DMS 273 treated with DMSO at 0.1 percent for 48 hours (cell line): ENCODE measurements around the gene KRTAP9-8.
"Not testable (repeated sequence)": the region's sequence is repeated elsewhere in the genome, so short reads cannot be mapped to it uniquely, and the experiment has no call there.

ENCODE experiments used
- DNase-seq: peaks from one replicate; lab custom pipeline; 2025; lab: John Stamatoyannopoulos, UW

Gene KRTAP9-8

DNA sequence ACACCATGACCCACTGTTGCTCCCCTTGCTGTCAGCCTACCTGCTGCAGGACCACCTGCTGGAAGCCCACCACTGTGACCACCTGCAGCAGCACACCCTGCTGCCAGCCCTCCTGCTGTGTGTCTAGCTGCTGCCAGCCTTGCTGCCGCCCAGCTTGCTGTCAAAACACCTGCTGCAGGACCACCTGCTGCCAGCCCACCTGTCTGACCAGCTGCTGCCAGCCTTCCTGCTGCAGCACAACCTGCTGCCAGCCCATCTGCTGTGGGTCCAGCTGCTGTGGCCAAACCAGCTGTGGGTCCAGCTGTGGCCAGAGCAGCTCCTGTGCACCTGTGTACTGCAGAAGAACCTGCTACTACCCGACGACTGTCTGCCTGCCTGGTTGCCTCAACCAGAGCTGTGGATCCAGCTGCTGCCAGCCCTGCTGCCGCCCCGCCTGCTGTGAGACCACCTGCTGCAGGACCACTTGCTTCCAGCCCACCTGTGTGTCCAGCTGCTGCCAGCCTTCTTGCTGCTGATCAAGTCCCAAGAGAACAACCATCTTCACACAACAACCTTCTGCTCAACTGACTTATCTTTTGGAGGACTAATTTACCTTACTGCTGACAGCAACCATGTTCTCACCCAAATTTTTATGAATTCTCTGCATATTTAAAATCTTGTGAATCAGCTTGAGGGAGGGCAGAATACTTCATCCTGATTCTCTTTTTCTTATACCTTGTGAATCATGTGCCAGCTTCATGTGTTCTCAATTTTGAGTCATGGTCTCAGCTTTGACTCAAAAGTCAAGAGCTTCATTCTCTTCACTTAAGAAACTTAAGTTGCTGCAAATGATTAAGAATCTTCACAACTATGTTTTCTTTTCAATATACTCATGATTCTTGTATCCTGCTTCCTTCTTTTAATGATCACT, 17.8 kb downstream of the KRTAP9-8 start, which contains the start of gene KRTAP9-9:
Gene KRTAP9-9 (plus strand): TSS at position 4 of the 910 bp plus-strand sequence.
- not testable (repeated sequence) for DNase-seq

DNA sequence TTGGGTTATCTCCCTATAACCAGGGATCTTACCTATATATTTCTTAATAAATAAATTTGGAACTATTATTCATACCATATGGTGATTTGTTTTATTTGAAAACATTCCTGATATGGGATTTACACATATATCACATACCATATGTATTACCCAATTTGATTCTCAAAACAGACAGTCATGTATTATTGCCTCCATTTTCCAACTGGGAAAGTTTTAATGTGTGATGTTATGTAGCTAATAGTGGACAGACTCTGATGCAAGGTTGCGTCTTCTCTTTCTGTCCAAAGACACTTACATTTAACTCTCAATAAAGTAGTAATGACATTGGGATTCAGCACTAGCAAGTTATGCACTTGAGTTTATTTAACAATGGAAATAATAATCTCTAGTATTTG, 18.5 kb downstream of the KRTAP9-8 start:
- DNase-seq: no peak

DNA sequence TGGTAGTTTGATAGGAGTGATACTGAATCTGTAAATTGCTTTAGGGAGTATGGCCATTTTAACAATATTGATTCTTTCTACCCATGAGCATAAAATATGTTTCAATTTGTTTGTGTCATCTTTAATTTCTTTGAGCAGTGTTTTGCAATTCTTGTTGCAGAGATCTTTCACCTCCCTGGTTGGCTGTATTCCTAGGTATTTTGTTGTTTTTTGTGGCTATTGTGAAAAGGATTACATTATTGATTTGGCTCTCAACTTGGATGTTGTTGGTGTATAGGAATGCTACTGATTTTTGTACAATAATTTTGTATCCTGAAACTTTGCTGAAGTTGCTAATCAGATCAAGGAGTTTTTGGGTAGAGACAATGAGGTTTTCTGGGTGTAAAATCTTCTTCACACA, 20.6 kb downstream of the KRTAP9-8 start:
- DNase-seq: no peak

DNA sequence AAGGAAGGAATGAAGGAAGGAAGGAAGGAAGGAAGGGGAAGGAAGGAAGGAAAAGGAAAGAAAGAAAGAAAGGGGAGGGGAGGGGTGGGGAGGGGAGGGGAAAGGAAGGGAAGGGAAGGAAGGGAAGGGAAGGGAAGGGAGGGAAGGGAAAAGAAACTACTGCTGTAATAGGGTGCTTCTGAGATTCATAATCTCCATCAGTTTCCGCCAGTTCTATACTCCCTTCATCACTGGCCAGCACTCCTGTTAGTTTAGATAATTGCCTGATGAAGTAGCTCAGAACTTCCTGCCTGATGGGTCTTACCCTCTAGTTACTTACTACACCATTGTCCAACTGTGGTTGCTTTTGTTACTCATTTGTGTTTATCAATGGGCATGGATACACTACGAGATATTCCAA, 25.4 kb downstream of the KRTAP9-8 start:
- DNase-seq: no peak

DNA sequence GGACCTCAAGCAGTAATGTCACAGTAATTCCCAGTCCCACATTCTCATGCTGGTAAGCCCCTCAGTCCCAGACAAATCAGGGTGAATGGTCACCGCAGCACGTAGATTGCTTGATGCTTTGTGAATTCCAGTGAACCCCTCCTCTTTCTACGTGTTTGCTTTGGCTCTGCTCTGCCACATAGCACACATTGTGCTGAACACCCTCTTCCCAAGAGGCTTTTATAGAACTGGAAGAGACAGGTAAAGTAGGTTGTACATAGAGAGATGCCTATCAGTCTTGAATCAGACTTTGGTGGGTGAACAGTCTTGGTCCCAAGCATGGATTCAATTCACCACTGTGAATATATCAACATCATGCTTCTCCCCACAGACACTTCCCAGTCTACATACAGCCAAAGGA, 26.8 kb downstream of the KRTAP9-8 start:
- no peak for DNase-seq

DNA sequence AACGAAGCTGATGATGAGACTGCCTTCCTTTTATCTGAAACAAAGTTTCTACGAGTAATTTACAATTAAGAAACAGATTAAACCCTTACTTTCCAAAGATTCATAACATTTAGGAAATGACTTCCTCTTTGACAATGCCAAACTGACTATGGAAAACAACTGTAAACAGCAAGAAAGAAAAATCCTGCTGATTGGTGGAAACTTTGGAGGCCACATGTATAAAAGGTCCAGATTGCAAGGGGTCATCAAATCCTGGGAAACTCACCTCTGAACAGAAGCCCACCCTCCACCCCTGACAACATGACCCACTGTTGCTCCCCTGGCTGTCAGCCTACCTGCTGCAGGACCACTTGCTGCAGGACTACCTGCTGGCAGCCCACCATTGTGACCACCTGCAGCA, 27.3 kb downstream of the KRTAP9-8 start, which contains the start of gene KRTAP9-6:
Gene KRTAP9-6 (plus strand): TSS at position 301 of the 400 bp plus-strand sequence. CDS start 0 bp downstream, at position 301.
- DNase-seq: no peak

DNA sequence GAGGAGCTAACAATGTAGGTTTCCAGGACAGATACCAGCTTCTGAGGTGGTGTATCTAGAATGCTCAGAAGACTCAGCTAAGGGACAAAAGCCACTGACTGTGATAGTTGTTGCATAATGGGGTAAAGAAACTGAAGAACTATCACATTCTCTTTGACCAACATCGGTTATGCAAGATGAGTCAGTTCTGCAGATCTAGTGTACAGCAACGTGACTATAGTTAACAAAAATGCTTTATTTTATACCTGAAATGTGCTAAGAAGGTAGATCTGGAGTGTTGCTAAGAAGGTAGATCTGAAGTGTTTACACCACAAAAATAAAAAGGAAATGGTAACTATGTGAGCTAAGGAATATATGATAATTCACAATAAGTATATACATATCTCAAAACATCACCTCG, 29.9 kb downstream of the KRTAP9-8 start:
- no peak for DNase-seq

DNA sequence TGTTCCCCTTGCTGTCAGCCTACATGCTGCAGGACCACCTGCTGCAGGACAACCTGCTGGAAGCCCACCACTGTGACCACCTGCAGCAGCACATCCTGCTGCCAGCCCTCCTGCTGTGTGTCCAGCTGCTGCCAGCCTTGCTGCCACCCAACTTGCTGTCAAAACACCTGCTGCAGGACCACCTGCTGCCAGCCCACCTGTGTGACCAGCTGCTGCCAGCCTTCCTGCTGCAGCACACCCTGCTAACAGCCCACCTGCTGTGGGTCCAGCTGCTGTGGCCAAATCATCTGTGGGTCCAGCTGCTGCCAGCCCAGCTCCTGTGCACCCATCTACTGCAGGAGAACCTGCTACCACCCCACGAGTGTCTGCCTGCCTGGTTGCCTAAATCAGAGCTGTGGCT, 33.5 kb downstream of the KRTAP9-8 start:
- not testable (repeated sequence) for DNase-seq

DNA sequence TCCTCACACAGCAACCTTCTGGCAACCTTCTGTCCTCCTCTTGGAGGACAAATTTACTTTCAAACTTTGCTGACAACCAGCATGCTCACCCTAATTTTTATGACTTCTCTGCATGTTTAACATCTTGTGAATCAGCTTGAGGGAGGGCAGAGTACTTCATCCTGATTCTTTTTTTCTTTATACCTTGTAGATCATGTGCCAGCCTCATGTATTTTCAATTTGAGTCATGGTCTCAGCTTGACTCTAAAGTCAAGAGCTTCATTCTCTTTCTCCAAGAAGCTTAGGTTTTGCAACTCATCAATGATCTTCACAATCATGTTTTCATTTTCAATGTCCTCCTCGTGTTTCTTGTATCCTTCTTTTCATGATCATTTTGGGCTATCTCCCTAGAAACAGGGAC, 34.1 kb downstream of the KRTAP9-8 start:
- DNase-seq: no peak

DNA sequence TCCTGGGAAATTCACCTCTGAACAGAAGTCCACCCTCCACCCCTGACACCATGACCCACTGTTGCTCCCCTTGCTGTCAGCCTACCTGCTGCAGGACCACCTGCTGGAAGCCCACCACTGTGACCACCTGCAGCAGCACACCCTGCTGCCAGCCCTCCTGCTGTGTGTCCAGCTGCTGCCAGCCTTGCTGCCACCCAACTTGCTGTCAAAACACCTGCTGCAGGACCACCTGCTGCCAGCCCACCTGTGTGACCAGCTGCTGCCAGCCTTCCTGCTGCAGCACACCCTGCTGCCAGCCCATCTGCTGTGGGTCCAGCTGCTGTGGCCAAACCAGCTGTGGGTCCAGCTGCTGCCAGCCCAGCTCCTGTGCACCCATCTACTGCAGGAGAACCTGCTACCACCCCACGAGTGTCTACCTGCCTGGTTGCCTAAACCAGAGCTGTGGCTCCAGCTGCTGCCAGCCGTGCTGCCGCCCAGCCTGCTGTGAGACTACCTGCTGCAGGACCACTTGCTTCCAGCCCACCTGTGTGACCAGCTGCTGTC, 37.9 kb downstream of the KRTAP9-8 start, which contains the start of gene KRTAP9-7:
Gene KRTAP9-7 (plus strand): TSS at position 51 of the 543 bp plus-strand sequence. CDS start 0 bp downstream, at position 51.
- not testable (repeated sequence) for DNase-seq

DNA sequence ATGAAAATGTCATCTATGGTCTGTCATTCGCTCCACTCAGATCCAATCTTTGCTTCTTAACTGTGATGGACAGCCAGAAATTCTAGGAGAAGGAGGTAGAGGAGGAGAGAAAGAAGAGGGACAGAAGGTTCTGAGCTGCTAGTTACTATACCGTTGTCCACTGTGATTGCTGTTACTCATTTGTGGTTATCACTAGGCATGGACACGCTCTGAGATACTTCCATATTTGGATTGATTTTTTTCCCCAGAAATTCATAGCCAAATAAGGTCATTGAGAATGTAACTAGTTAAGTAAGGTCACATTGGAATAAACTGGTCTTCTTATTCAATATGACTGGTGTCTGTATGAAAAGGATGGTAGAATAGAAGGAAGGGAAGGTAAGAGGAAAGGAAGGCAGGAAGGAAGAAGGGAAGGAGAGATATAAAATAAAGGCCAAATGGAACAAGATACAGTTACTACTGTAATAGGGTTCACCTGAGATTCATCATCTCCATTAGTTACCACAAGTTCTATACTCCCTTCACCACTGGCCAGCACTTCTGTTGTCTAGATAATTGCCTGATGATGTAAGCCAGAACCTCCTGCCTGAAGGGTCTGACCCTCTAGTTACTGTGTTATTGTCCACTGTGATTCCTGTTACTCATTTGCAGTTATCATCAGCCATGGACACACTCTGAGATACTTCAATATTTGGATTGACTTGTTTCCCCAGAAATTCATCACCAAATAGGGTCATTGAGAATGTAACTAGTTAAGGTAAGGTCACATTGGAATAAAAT, 40.6 kb downstream of the KRTAP9-8 start:
- DNase-seq: no peak

DNA sequence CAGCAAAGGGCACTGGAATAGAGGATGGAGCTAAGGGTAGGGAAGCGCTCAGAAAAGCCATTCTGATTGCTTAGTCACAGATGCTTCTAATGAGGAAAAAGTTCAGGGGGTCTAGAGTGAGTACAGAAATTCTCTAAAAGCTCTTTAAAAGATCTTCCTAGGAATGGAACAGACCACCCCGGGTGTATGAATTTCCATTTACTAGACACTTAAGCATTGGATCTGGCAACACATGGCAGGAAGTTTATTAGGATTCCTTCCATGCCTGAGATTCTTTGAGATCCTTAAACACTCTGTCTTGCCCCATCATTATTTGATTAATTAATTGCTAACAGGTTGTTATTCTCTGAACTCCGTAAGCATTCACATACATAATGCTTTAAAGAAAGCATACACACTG, 46.2 kb downstream of the KRTAP9-8 start:
- no peak for DNase-seq

DNA sequence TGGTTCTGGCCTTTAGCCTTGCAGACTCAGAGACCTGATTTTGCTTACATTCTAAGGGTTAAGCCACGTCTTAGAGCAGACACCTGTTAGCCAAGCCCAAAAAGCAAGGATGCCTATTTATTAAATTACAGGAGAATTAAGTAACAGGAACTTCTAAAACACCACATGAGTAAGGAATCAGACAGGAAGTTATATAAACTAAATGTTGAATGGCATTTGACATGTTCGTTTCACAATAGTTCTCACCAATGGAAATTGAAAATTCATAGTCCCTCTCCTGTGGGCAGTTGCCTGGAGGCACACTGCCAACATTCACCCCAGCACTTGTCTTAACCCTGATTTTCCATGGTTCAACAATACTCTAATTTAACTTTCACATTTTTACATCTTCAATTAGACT, 46.7 kb downstream of the KRTAP9-8 start:
- no peak for DNase-seq

DNA sequence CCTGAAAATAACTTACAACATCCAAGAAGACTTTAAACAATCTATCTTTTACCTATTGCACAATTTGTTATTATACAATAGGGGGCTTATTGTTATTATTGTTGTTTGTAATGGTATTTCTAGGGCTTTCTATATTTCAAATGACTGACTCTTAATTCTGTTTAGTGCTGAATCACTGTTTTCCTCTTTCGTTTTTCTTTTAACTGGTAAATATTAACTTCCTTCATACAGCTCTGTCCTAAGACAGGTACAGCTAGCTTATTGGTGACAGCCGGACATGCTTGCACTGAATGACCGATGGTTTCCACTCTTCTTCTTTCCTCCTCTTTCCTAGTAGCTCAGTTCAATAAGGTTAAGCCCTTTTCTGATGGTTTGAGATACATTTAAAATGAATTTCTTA, 49.3 kb downstream of the KRTAP9-8 start:
- DNase-seq: no peak
